Cardiac muscle cell (in vitro differentiated cells and primary cell): ENCODE results near the gene TPD52L1. TPM values are rescaled to one million over a fixed set of nuclear protein-coding genes. Genes with fewer than 3 reads are reported as not detected.

Experiments
- DNase-seq, 2 donors: peaks; one replicate each; pipeline versions ENCODE4 v3.0.0 to v3.0.0-alpha.2; 2010 to 2017; ENCODE audit warnings: low read depth in 1 of 2, low spot score in 1 of 2
- H3K27ac ChIP-seq: fragments of 200-600 bp; sonication (generic); 2 replicates; pipeline ENCODE4 v1.5.1; 2016
- H3K27me3 ChIP-seq: fragments of 200-600 bp; sonication (generic); 2 replicates; pipeline ENCODE4 v1.6.0; 2016; ENCODE audit warnings: control low read depth
- H3K36me3 ChIP-seq: fragments of 200-600 bp; sonication (generic); 2 replicates; pipeline ENCODE4 v1.5.1; 2016; ENCODE audit warnings: control low read depth
- H3K4me1 ChIP-seq: fragments of 200-600 bp; sonication (generic); 2 replicates; pipeline ENCODE4 v1.8.1; 2017; ENCODE audit warnings: low read depth, mild to moderate bottlenecking, mixed run types
- H3K4me3 ChIP-seq: fragments of 200-600 bp; sonication (generic); 2 replicates; pipeline ENCODE4 v1.5.1; 2016; ENCODE audit warnings: mild to moderate bottlenecking
- H3K9me3 ChIP-seq: fragments of 200-600 bp; sonication (generic); 2 replicates; pipeline ENCODE4 v1.5.1; 2017; ENCODE audit warnings: low read depth, mild to moderate bottlenecking, control low read depth
- CTCF ChIP-seq: IDR thresholded peaks from 2 replicates; pipeline ENCODE4 v1.5.1; 2012; ENCODE audit warnings: low read depth, mild to moderate bottlenecking, low read length
- polyA plus RNA-seq: library from polyadenylated mRNA; unstranded; fragments of >200 nt; fragmentation: Nextera tagmentation; extraction: Ambion mirVana; gene quantifications from 2 replicates; pipeline ENCODE4 v1.2.1, GENCODE V29; 2016
- total RNA-seq: library from RNA; depleted of rRNA; stranded (reverse); fragments of >200 nt; gene quantifications from 2 replicates; pipeline ENCODE4 v1.2.3, GENCODE V29; 2016

TPD52L1 gene
- total and polyA plus RNA-seq, 2 experiments from 2014 or later: 49.2 to 72.8 TPM

DNA sequence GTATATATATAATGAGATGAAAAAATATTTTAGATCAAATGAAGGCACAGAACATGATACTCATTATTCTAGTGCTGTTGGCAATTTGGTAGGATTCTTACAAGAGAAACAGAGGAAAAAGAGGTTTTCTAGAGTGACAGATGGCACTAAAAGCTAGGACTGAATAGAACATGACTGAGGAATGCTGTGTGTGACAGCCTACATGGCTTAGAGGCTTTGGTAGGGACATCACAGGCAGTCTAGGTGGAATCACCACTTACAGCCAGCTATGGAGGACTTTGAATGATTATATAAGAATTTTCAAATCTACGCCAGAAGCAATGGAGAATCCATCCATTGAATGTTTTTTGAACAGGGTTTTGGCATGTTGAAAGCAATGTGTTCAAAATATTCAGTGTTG is 52.8 kb downstream of the TPD52L1 start:
- no peaks in the 10 kb centered on the region for H3K4me1 ChIP-seq
- H3K9me3 ChIP-seq: no peaks in the 10 kb centered on the region
- no peak for TF ChIP-seq CTCF
- no peak for DNase-seq
- no peak overlapping the region for H3K27ac ChIP-seq
- H3K36me3 ChIP-seq: no peaks in the 10 kb centered on the region
- no peaks in the 10 kb centered on the region for H3K27me3 ChIP-seq
- no peak overlapping the region for H3K4me3 ChIP-seq

GRCh38 chr6:125207956-125208355 is 54.4 kb downstream of the TPD52L1 start:
- Histone ChIP-seq H3K36me3 (no peaks in the 10 kb centered on the region), H3K4me1 (no peaks in the 10 kb centered on the region), H3K27me3 (no peaks in the 10 kb centered on the region), H3K4me3 (no peak overlapping the region), H3K27ac (no peak overlapping the region), H3K9me3 (no peaks in the 10 kb centered on the region)
- DNase-seq: no peak
- no peak for TF ChIP-seq CTCF

- Histone ChIP-seq H3K27me3 (no peaks in the 10 kb centered on the region), H3K27ac (no peak overlapping the region), H3K4me1 (no peaks in the 10 kb centered on the region), H3K4me3 (no peak overlapping the region), H3K36me3 (no peaks in the 10 kb centered on the region), H3K9me3 (no peaks in the 10 kb centered on the region)
- TF ChIP-seq CTCF: no peak
- DNase-seq: no peak
Measured at GRCh38 chr6:125208625-125209249, 55.2 kb downstream of the TPD52L1 start.

GRCh38 chr6:125210667-125211066 is 57.1 kb downstream of the TPD52L1 start:
- Histone ChIP-seq H3K36me3 (no peaks in the 10 kb centered on the region), H3K4me1 (no peaks in the 10 kb centered on the region), H3K27ac (no peak overlapping the region), H3K4me3 (no peak overlapping the region), H3K9me3 (no peaks in the 10 kb centered on the region), H3K27me3 (no peaks in the 10 kb centered on the region)
- no peak for DNase-seq
- TF ChIP-seq CTCF: no peak

DNA sequence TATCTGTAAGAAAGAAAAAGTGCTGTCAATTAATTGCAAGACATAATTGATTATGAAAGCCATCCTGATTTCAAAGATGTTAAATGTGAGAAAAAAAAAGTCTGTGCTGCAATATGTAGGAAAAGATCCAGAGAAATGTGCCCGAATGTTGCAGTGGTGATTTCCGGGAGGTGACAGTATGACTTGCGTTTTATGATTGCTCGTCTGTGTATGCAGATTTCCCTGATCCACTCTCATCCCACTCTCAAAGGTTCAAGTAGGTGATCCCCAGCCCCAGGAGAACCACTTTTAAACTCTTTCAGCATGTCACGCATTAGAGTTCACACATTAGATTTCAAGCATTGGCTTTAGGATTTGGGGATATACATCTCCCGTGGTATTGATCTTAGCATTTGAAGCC is 57.8 kb downstream of the TPD52L1 start:
- H3K27ac ChIP-seq: no peak overlapping the region
- DNase-seq: no peak
- no peaks in the 10 kb centered on the region for H3K9me3 ChIP-seq
- H3K27me3 ChIP-seq: no peaks in the 10 kb centered on the region
- H3K4me1 ChIP-seq: no peaks in the 10 kb centered on the region
- H3K4me3 ChIP-seq: no peak overlapping the region
- no peak for TF ChIP-seq CTCF
- no peaks in the 10 kb centered on the region for H3K36me3 ChIP-seq
